Endothelial cell of hepatic sinusoid (primary cell): ENCODE results near the gene TMTC3.
"Not testable (repeated sequence)": the region's sequence is repeated elsewhere in the genome, so short reads cannot be mapped to it uniquely, and the experiment has no call there.

Source experiments
- in situ Hi-C: cut with HindIII; loops from 2 replicates; pipeline ENCODE4 v1.10.0; 2017; ENCODE audit warnings: low sequenced_read_pairs

TMTC3 gene

DNA sequence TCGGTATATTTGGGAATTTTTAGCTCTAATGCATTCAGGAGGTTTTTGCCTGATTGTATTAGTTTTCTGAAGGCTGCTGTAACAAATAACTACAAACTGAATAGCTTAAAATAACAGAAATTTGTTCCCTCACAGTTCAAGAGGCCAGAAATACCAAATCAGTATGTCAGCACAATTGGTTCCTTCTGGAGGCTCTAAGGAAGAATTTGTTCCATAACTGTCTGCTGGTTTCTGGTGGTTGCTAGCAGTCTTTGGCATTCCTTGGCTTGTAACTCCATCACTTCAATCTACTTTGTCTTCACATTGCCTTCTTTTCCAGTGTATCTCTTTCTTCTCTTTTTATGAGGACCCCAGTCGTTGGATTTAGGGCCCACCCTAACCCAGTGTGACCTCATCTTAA lies 21.3 kb downstream of the TMTC3 start:
- in situ Hi-C loops: no loop called here

GRCh38 chr12:88166179-88166578 lies 24.1 kb downstream of the TMTC3 start:
- in situ Hi-C loops: no loop called here

GRCh38 chr12:88167384-88167783 lies 25.3 kb downstream of the TMTC3 start:
- in situ Hi-C loops: no loop called here

DNA sequence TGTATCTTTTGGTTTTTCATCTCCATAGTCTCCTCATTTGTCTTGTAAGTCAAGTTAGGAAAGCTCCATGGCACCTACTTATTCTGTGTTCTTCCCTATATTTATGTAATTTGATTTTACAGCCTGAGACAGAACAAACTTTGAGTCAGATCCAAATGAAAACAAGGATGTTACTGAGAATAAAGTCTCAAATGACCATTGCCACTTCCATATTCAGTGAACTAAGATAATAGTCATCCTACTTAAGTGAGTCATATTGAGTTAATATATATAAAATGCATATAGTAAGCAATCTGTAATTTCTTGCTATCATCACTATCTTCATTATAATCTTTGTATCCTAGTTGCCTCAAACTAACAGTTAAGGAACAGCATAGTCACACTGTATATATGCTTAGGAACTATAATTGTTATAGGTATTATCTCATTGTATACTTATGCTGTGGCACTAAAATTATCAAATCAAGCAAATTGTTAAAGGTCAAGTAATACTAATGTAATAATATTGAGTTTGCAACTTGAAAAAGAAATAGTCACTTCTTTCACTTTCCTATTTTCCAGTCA lies 30.8 kb downstream of the TMTC3 start:
- in situ Hi-C loops: no loop called here

DNA sequence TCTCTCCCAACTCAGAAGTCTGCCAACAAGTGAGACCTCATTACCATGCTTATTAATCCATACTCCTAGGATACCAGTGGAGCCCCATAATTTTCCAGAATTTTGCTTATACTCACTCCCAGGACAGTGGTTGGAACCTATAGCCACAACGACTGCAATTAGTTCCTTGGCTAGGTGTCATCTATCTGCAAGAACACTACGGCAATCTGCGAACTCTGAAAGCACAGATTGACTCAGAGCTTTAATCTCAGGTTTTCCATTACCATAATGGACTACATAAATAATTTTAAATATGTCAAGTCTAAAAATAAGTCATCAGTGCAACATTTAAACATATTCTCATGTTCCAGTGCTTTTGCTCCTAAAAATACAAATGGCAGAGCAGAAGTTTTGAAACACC lies 33.4 kb downstream of the TMTC3 start:
- in situ Hi-C loops: no loop called here

DNA sequence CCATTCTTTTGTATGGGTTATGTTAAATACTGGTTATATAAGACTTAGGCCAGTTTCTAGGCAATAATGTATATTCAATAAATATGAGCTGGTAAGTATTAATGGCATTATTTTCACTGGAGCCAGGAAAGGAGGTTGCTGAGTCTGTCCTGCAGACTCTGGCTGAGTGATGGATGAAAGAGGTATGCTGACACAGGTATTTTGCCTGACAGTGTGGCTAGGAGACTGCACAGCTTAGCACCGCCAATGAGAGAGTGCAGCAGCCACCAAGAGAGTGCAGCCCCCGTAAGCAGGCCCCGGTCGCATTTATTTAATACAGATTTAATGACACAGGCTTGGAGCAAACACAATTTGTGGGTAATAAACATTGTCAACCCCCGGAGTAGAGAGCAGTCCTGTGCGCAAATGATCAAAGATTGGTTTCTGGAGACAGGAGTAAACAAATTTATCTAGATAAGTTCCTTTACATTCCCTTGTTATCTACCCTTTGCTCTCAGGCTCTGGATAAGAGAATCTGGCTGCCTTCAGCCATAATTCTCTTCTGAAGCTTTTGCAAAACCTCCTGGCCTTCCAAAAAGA lies 37.4 kb downstream of the TMTC3 start:
- in situ Hi-C loops: no loop called here

DNA sequence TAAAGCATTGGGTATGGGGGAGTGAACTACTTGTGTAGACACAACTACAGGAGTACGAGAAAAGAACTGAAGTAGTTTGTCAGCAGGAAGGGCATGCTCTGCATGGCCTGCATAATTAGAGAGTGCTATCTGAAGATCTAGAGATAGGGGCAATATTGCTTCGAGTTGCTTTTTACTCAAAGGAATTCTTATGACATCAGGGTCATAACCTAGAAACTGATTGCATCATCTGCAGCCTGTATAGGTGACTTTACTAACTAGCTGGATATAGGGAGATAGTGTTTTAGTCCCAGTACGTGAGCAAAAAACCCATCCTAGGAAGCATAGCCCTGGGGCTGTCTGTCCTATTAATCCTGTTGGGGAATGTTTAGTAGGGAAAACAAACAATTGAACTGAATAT lies 39.8 kb downstream of the TMTC3 start:
- in situ Hi-C loops: no loop called here

GRCh38 chr12:88182416-88182815 lies 40.3 kb downstream of the TMTC3 start:
- in situ Hi-C loops: no loop called here

DNA sequence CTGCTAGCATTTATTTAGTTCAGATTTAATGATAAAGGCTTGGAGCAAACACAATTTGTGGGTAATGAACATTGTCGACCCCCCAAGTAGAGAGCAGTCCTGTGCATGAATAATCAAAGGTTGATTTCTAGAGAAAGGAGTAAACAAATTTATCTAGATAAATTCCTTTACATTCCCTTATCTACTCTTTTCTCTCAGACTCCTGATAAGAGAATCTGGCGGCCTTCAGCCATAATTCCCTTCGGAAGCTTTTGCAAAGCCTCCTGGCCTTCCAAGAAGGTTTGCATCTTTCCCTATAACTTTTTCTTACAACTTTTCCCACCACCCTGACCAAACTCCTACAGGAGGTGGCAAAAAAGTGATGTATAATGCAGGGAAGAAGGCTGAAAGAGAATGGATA lies 42.1 kb downstream of the TMTC3 start:
- in situ Hi-C loops: no loop called here

GRCh38 chr12:88185279-88185678 lies 43.2 kb downstream of the TMTC3 start:
- in situ Hi-C loops: no loop called here

DNA sequence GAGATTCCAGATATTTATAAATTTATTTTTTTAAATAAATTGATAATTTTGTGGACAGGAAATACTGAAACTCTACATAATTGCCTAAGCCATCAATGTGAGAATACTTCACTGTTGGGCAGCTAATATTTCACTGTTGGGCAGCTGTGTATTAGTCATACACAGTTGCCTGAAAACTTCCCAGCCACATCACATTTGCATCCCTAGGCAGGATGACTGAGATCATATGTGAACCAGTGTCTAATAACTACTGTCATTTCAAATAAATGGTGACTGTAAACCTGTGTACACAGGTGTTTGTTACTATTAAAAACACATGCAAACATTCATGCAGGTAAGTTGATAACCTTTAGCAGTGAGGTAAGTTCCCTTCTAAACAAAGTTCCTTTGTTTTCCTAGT lies 43.9 kb downstream of the TMTC3 start:
- in situ Hi-C loops: no loop called here

GRCh38 chr12:88187571-88187970 lies 45.5 kb downstream of the TMTC3 start:
- in situ Hi-C loops: no loop called here

DNA sequence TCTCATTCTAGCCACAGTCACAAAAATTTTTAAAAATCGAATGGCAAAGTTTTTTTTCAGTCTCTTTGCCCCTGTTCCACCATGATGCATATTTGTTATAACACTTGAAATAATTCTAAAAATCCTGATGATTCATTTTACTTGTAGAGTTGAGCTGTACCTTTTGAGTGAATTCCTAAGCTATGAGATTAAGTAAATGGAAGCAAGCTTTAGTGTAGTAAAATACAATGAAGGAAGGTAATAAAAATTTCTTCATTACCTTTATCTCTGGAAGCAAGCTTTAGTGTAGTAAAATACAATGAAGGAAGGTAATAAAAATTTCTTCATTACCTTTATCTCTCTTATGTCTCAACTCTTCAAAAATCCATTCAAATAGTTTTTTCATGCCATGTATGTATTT lies 46.1 kb downstream of the TMTC3 start:
- in situ Hi-C loops: no loop called here

DNA sequence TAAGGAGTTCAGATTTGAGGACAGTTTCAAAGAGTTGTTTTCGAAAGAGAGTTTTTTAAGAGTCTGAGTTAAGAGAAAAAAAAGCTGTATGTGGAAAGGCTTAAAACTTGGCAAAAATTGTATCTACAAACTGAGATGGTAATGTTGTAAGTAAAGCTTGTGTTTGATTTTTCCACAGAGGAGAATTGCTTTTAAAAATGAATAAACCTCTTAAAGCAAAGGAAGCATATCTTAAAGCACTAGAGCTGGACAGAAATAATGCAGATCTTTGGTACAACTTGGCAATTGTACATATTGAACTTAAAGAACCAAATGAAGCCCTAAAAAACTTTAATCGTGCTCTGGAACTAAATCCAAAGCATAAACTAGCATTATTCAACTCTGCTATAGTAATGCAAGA lies 50.3 kb downstream of the TMTC3 start:
- in situ Hi-C loops: no loop called here

DNA sequence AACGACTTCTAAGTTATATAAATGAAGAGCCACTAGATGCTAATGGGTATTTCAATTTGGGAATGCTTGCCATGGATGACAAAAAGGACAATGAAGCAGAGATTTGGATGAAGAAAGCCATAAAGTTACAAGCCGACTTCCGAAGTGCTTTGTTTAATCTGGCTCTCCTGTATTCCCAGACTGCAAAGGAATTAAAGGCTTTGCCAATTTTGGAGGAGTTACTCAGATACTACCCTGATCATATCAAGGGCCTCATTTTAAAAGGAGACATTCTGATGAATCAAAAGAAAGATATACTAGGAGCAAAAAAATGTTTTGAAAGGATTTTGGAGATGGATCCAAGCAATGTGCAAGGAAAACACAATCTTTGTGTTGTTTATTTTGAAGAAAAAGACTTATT lies 52.8 kb downstream of the TMTC3 start:
- in situ Hi-C loops: no loop called here

DNA sequence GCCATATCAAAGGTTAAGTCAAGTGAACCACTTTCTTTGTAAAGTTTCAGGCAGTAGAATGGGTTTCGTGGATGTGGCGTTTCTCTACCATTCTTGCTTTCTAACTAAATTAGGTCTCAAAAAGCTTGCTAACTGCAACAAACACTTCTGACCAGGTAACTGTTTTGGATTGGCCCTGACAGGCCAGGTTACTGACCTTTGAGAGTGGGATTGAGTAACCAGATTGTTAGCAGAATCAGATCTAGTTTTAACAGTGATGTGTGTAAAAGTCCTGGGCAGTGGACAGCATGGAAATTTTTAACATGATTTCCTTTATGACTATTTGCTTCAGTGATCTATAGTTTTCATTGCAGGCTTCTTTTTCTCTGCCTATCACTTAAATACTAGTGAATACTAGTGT lies 57.9 kb downstream of the TMTC3 start:
- in situ Hi-C loops: no loop called here

DNA sequence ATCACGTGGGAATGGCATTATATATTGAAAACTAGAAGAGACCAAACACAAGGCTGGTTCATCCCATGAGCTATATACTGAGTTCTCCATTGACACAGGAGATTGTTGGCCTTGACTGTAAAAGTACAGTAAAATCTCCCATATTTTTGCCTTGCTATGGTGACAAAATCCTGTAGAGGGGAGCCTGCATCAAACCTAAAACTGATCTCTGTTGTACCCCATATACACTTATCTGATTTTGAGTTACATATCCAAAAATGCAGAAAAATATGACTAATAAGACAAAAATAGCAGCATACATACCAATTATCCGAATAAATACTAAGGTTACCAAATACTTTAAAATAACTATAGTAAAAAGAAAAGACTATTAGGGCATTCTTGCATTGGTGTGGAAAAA lies 60.4 kb downstream of the TMTC3 start:
- in situ Hi-C loops: no loop called here

- in situ Hi-C loops: no loop called here
Observed at GRCh38 chr12:88206601-88207000, 64.5 kb downstream of the TMTC3 start.

GRCh38 chr12:88207921-88208620 lies 66.0 kb downstream of the TMTC3 start:
- in situ Hi-C loops: no loop called here

DNA sequence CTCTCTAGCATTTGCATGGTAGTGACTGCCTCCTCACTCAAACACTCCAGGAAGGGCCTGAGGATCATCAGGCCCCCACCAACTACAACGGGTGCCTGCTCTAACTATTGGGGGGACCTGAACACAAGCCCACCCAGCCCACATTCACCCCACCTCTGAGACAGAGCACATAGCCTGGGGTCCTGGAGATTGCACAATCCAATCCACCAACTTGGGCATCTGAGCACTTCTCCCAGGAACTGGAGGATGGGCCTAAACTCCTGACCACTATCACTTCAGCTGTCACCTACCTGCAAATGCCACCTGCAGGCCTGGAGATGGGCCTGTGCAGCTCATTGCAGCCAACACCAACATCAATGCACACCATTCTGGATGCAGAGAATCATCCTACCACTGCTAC lies 66.6 kb downstream of the TMTC3 start:
- in situ Hi-C loops: no loop called here

- in situ Hi-C loops: not testable (repeated sequence)
Observed at GRCh38 chr12:88210311-88210710, 68.2 kb downstream of the TMTC3 start.

DNA sequence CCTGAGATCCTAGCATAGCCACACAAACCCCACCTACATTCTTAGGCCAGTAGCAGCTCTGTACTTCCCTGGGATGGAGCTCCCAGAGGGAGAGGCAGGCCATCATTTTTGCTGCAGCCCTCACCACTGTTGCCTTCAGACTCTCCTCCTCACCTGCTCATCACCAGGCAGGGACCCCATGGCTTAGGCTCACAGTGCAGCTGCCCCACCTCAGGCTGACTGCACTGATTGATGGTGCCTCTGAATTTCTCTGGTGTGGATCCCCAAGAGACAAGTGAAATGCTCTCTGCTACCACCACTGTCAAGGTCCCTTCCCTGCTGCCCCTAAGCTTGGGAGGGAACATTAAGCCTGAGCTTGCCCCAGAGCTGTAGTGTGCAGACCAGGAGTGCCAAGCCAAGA lies 76.2 kb downstream of the TMTC3 start:
- in situ Hi-C loops: no loop called here

GRCh38 chr12:88219861-88220260 lies 77.8 kb downstream of the TMTC3 start:
- in situ Hi-C loops: no loop called here
